Measurements from ENCODE around the gene TNFRSF21.

The TNFRSF21 gene

DNA sequence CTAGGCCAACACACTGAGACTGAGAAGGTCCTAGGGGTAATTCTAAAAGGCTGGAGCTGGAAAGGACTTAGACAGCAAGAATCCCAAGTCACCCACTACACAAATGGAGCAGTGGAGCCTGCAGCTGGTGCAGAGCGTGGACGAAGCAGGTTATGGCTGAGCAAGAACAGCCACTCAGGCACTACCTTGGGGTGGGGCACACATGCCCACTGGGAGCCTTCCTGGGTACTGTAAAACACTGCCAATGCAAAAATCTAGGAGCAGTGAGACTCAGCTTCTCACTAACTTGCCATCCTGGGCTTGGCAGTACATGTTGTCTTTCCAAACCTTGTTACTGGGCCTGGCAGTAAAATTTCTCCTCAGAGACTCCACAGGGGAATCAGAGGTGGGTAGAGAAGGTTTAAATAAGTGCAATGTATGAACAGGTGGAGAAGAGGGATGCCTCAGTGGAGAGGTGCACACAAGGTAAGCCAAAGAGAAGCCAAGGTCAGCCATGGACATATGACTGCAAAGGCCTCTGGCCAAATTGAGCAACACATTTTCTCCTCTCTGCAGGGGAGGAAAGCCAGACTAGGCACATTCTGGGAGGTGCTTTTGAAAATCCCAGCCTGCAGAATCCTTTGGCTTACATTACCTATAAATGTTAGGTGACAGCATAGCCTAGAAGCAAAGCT lies 105.6 kb downstream of the TNFRSF21 start:
- DNase-seq = no peak

DNA sequence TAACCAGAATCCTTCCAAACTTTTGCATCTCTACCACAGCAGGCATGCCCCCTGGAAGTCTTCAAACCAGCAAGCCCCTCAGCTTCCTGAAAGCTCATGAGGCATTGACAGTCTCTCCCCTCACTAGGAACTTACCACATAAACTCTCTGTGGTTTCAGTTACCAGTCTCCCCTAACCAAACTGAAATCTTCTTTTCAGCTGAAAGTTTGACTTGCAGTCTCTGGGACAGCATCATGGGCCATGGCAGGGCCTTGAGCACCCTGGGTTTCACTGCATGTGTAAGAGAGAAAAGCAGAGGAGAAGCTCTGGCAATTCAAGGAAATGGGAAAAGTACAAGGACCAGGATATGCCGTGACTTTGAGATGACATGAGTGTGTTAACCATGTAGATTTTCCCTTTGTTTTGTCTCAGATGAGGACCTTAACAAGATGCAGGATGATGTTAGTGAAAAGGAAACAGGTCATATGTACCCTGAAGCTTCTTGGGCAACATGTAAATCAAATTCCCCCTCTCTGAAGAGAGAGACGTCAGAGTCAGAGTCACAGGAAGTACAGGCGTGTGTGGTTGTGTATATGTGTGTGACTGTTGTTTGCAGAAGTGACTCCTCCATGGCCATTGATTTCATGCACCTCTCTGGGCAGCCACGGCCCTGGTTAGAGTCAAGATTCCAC lies 106.3 kb downstream of the TNFRSF21 start:
- DNase-seq = no peak

- no peak for DNase-seq
Observed at GRCh38 chr6:47202644-47203205, 107.0 kb downstream of the TNFRSF21 start.

GRCh38 chr6:47200536-47201334 lies 109.0 kb downstream of the TNFRSF21 start:
- no peak for DNase-seq

DNA sequence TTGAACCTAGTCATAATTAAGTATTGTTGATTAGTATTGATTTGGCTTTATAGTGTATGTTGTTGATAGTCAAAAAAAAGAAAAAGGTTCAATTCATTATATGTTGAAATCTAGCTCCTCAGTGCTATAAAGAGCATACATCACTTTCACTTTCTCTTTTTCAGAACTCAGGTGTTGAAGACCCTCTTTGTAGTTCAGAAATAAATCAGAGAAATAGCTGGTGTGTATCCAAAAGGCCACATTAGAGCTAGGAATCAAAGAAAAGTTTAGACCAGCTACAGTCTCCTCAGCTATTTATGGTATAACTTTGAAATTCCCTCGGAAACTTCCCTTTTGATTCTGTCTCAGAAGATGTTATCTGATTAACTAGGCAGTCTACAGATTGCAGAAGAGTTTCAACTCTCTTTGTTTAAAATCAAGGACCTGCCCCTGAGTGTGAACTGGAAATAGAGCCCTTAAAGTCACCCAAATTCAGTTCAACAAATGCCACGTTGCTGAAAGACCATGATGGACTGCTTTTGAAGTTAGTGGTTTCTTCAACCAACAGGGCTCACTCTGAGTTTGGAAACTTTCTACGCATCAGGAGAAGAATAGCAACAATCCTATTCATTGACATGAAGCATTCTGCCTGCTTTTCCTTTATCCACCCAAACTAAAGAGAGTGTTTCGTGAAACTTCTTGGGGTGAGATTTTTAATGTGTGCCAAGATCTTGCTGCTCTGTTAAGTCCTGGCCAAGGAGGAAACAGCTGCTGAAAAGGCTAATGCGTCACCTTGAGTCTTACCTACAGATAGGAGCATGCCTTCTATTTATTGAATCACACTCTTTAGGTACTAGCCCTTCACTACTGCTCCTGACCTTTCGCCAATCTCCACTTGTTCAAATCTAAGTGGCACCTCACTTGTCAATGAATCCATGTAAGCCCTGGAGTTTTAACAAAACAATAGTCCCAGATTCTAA lies 111.7 kb downstream of the TNFRSF21 start:
- DNase-seq = no peak

DNA sequence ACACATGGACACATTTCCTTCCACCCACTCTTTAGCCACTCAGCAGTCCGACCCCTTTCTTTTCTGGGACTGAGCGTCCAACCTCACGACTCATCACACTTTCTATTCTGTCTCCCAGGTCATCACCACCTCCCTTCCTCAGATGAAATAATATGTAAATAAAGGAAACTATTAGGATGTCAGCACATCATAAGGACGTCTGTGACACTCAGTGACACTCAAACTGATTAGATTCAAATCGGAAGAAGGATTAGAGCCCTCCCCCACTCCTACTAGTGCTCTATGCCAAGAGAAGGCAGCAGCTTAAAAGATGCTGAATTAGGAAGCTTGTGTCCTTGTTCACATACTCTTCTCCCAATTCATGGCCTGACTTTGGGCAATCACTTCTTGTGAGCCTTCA lies 113.6 kb downstream of the TNFRSF21 start:
- no peak for DNase-seq

DNA sequence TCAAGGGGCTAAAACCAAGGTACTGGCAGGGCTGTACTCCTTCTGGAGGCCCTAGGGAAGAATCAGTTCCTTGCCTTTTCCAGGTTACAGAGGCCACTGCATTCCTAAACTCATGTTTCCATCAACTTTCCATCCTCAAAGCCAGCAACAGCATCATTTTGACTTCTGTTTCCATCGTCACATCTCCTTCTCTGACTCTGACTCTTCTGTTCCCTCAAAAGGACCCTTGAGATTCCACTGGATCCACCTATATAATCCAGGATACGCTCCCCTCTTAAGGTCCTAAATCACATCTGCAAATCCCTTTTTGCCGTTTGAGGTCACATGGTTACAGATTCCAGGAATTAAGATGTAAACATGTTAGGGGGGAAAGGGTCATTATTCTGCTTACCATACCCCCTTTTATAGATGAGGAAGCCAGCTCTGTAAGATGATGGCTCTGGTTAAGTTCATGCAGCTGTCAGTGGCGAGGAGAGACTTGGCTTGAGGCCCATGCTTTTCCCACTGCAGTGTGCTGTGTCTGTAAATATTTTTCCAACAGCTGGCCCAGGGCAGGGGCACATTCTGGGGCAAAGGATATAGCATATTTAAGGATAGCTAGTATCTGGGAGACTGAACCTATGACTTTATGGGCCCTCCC lies 114.6 kb downstream of the TNFRSF21 start:
- DNase-seq = no peak

- no peak for DNase-seq
Observed at GRCh38 chr6:47188588-47189021, 121.1 kb downstream of the TNFRSF21 start.

GRCh38 chr6:47187893-47188587 lies 121.7 kb downstream of the TNFRSF21 start:
- no peak for DNase-seq

- no peak for DNase-seq
Observed at GRCh38 chr6:47187113-47187512, 122.6 kb downstream of the TNFRSF21 start.

GRCh38 chr6:47182291-47182957 lies 127.3 kb downstream of the TNFRSF21 start:
- no peak for DNase-seq

- DNase-seq = no peak
Observed at GRCh38 chr6:47181681-47182080, 128.0 kb downstream of the TNFRSF21 start.
